ENCODE data around the gene FAM47A. TPM values are rescaled to one million over a fixed set of nuclear protein-coding genes. Genes with fewer than 3 reads are reported as not detected.

Gene FAM47A
- total RNA-seq = not detected
- not detected for polyA plus RNA-seq (2013, experiment 1 of 2)
- not detected for polyA plus RNA-seq (2013, experiment 2 of 2)
- long read RNA-seq, experiment 1 = 0 reads
- long read RNA-seq, experiment 2 = 0 reads
- long read RNA-seq, experiment 3 = 0 reads
- long read RNA-seq, experiment 4 = 0 reads

GRCh38 chrX:34132028-34132427, at the start of gene FAM47A:
Gene FAM47A (minus strand): TSS chrX:34132314. CDS start chrX:34132278, 36 bp downstream.
- no peaks in the 10 kb centered on the region for H3K36me3 Mint-ChIP-seq (ENCODE audit: low read depth)
- 98% methylated on average over 21 of the region's 25 CpGs; no CpG with 5 or more reads in 1 of the 2 experiments for WGBS, 2 experiments (ENCODE audit: insufficient coverage in 1 of 2, insufficient read length in 1 of 2)
- no peak for DNase-seq
- H3K4me1 Mint-ChIP-seq = no peaks in the 10 kb centered on the region
- H3K4me3 ChIP-seq (ENCODE audit: low read length) = no peak within 1 kb of the TSS
- H3K4me1 ChIP-seq (ENCODE audit: control insufficient read depth, insufficient read depth, low read length) = no peaks in the 10 kb centered on the region
- no peak within 1 kb of the TSS for H3K27ac ChIP-seq (ENCODE audit: low read depth, low read length)
- no peak within 1 kb of the TSS for H3K4me3 Mint-ChIP-seq
- H3K9me3 ChIP-seq (ENCODE audit: control insufficient read depth, low read length) = no peaks in the 10 kb centered on the region
- no peak for TF ChIP-seq CTCF (conservative IDR thresholded peaks at IDR 0.05)
- H3K9ac ChIP-seq (ENCODE audit: extremely low read depth, low read length, poor library complexity, severe bottlenecking) = no peak within 1 kb of the TSS
- H3K9me3 Mint-ChIP-seq = peaks cover 8% of the 10 kb centered on the region
- H3K27me3 Mint-ChIP-seq (ENCODE audit: insufficient read depth) = no peaks in the 10 kb centered on the region
- no peaks in the 10 kb centered on the region for H3K36me3 ChIP-seq (ENCODE audit: control insufficient read depth, insufficient read depth, low read length)
- no peaks in the 10 kb centered on the region for H3K27me3 ChIP-seq (ENCODE audit: control insufficient read depth, insufficient read depth, low read length, poor library complexity, severe bottlenecking)
- H3K27ac Mint-ChIP-seq = no peak within 1 kb of the TSS

- 95% methylated on average over 9 of the region's 9 CpGs; no CpG with 5 or more reads in 1 of the 2 experiments for WGBS, 2 experiments (ENCODE audit: insufficient coverage in 1 of 2, insufficient read length in 1 of 2)
- Histone ChIP-seq H3K36me3 (ENCODE audit: control insufficient read depth, insufficient read depth, low read length) (no peaks in the 10 kb centered on the region), H3K9me3 (ENCODE audit: control insufficient read depth, low read length) (no peaks in the 10 kb centered on the region), H3K4me1 (ENCODE audit: control insufficient read depth, insufficient read depth, low read length) (no peaks in the 10 kb centered on the region), H3K4me3 (ENCODE audit: low read length) (no peak overlapping the region), H3K27me3 (ENCODE audit: control insufficient read depth, insufficient read depth, low read length, poor library complexity, severe bottlenecking) (no peaks in the 10 kb centered on the region), H3K9ac (ENCODE audit: extremely low read depth, low read length, poor library complexity, severe bottlenecking) (no peak overlapping the region), H3K27ac (ENCODE audit: low read depth, low read length) (no peak overlapping the region)
- no peak overlapping the region for H3K27ac Mint-ChIP-seq
- no peak for TF ChIP-seq CTCF (conservative IDR thresholded peaks at IDR 0.05)
- peaks cover 2% of the 10 kb centered on the region for H3K4me1 Mint-ChIP-seq
- no peaks in the 10 kb centered on the region for H3K36me3 Mint-ChIP-seq (ENCODE audit: low read depth)
- no peaks in the 10 kb centered on the region for H3K27me3 Mint-ChIP-seq (ENCODE audit: insufficient read depth)
- H3K9me3 Mint-ChIP-seq = peaks cover 3% of the 10 kb centered on the region
- no peak for DNase-seq
- no peak overlapping the region for H3K4me3 Mint-ChIP-seq
Measured at GRCh38 chrX:34147345-34147744, 15.2 kb upstream of the FAM47A start.

- DNase-seq = no peak
- H3K36me3 ChIP-seq (ENCODE audit: control insufficient read depth, insufficient read depth, low read length) = no peaks in the 10 kb centered on the region
- no peak for TF ChIP-seq CTCF (conservative IDR thresholded peaks at IDR 0.05)
- no peaks in the 10 kb centered on the region for H3K4me1 ChIP-seq (ENCODE audit: control insufficient read depth, insufficient read depth, low read length)
- 96 to 98% methylated on average over 5 to 30 of the region's 30 CpGs for WGBS, 2 experiments (ENCODE audit: insufficient coverage in 1 of 2, insufficient read length in 1 of 2)
- no peaks in the 10 kb centered on the region for H3K27me3 ChIP-seq (ENCODE audit: control insufficient read depth, insufficient read depth, low read length, poor library complexity, severe bottlenecking)
- no peak overlapping the region for H3K4me3 Mint-ChIP-seq
- H3K27ac ChIP-seq (ENCODE audit: low read depth, low read length) = no peak overlapping the region
- H3K4me1 Mint-ChIP-seq = peaks cover 2% of the 10 kb centered on the region
- H3K36me3 Mint-ChIP-seq (ENCODE audit: low read depth) = no peaks in the 10 kb centered on the region
- peaks cover 3% of the 10 kb centered on the region for H3K9me3 Mint-ChIP-seq
- no peak overlapping the region for H3K4me3 ChIP-seq (ENCODE audit: low read length)
- H3K27me3 Mint-ChIP-seq (ENCODE audit: insufficient read depth) = no peaks in the 10 kb centered on the region
- H3K9me3 ChIP-seq (ENCODE audit: control insufficient read depth, low read length) = no peaks in the 10 kb centered on the region
- no peak overlapping the region for H3K9ac ChIP-seq (ENCODE audit: extremely low read depth, low read length, poor library complexity, severe bottlenecking)
- H3K27ac Mint-ChIP-seq = no peak overlapping the region
Measured at GRCh38 chrX:34146906-34147305, 14.8 kb upstream of the FAM47A start.

Measured in endodermal cell (in vitro differentiated cells).